Natural killer cell (primary cell): Measurements from ENCODE around the gene MOB2. TPM values are rescaled to one million over a fixed set of nuclear protein-coding genes. Genes with fewer than 3 reads are reported as not detected.

Experiments
- ATAC-seq, 3 donors: fragments of 150-1000 bp in 2 of 3; fragments of 200-7000 bp in 1 of 3; cut with Tn5 transposase; 1 replicate in 1 of 3; 2 replicates in 2 of 3; pipeline ENCODE4 v1.10.0; 2021; ENCODE audit warnings: mild to moderate bottlenecking in 2 of 3, moderate library complexity in 2 of 3
- DNase-seq, 2 donors: peaks; one replicate each; pipeline versions ENCODE4 v3.0.0 to v3.0.0-alpha.2; 2013 to 2021; ENCODE audit warnings: mixed read lengths in 1 of 2
- H3K27ac ChIP-seq: one replicate; pipeline ENCODE4 v1.5.1; 2013; ENCODE audit warnings: mild to moderate bottlenecking, low read length
- H3K27me3 ChIP-seq: one replicate; pipeline ENCODE4 v1.6.1; 2013; ENCODE audit warnings: low read length; ENCODE audit not compliant: control insufficient read depth, insufficient read depth
- H3K36me3 ChIP-seq: one replicate; pipeline ENCODE4 v1.6.1; 2013; ENCODE audit warnings: low read length; ENCODE audit not compliant: control insufficient read depth, insufficient read depth
- H3K4me1 ChIP-seq: one replicate; pipeline ENCODE4 v1.6.1; 2013; ENCODE audit warnings: low read length; ENCODE audit not compliant: control insufficient read depth, insufficient read depth
- H3K4me3 ChIP-seq: one replicate; pipeline ENCODE4 v1.5.1; 2013; ENCODE audit warnings: low read length
- H3K9me3 ChIP-seq: one replicate; pipeline ENCODE4 v1.6.1; 2013; ENCODE audit warnings: low read length; ENCODE audit not compliant: control insufficient read depth, insufficient read depth
- H3K27ac Mint-ChIP-seq, 2 donors: one replicate each; pipeline ENCODE4 v1.8.0; 2022; ENCODE audit warnings: mild to moderate bottlenecking in 2 of 2, mixed read lengths in 2 of 2, moderate library complexity in 1 of 2
- H3K27me3 Mint-ChIP-seq, 2 donors: one replicate each; pipeline ENCODE4 v1.8.0; 2022; ENCODE audit warnings: low read depth in 2 of 2, mixed read lengths in 2 of 2
- H3K36me3 Mint-ChIP-seq: one replicate; pipeline ENCODE4 v1.8.0; 2022; ENCODE audit warnings: mixed read lengths
- H3K4me1 Mint-ChIP-seq, 2 donors: one replicate each; pipeline ENCODE4 v1.8.0; 2022; ENCODE audit warnings: mixed read lengths in 2 of 2
- H3K4me3 Mint-ChIP-seq: one replicate; pipeline ENCODE4 v1.8.0; 2022; ENCODE audit warnings: mild to moderate bottlenecking, moderate library complexity, mixed read lengths
- H3K9me3 Mint-ChIP-seq, 2 donors: one replicate each; pipeline ENCODE4 v1.8.0; 2022; ENCODE audit warnings: mixed read lengths in 2 of 2
- WGBS: methylation state at CpG from one replicate; pipeline ENCODE4 v1.1.7; 2013; ENCODE audit warnings: missing lambda C conversion rate; ENCODE audit not compliant: insufficient coverage; 5-methylcytosine and 5-hydroxymethylcytosine counted together
- intact Hi-C: fragments of 100-400 bp; cut with micrococcal nuclease; formaldehyde crosslinking; loops from one replicate; pipeline ENCODE4 v1.14.2; 2022
- total RNA-seq, 4 donors: library from RNA; stranded (reverse); fragments of 120-200 nt in 1 of 4; gene quantifications; one replicate each; pipeline versions ENCODE4 v1.2.3 to v1.2.4, GENCODE V29; 2013 to 2022
- TF ChIP-seq, protein P1 (sequence below): fragments of 200-600 bp; IDR thresholded peaks from one replicate; pipeline ENCODE4 v1.8.0; 2022; ENCODE audit warnings: antibody characterized with exemption

Gene MOB2
- total RNA-seq, 3 donors from 2014 or later (not counting 1 experiment from before 2014, with no cell fraction given): 61.9 to 79.6 (median 78.5) TPM

DNA sequence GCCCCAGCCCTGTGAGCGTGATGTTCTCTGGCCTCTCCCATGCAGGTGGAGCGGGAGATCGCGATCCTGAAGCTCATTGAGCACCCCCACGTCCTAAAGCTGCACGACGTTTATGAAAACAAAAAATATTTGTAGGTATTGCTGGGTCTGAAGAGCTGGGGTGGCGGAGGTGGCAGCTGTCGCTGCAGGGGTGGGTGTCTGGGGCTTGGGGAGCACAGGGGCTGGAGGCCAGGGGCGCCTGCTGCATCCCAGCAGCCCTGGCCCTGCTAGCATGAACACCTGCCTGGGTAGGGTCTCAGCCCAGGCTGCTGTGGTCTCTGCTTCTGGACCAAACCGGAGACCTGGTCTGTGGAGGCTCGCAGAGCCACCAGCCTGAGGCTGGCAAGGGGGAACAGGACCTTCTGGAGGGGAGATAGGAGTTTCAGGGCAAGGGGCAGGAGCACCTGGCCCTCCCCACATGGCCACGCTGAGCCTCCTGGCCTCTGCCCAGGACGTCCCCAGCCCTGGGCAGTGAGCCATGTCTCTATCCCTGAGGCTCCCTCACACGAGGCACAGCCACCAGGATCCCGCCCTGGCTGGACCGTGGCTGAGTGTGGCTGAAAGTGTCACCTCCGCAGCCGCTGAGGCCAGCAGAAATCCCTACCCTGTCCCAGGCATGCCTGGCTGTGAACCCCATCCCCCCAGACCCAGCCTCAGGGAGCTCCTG, 48.2 kb downstream of the MOB2 start:
- Mint-ChIP-seq H3K27me3 (no peaks in the 10 kb centered on the region), H3K36me3 (no peaks in the 10 kb centered on the region), H3K27ac (no peak overlapping the region), H3K4me3 (no peak overlapping the region), H3K4me1 (no peaks in the 10 kb centered on the region), H3K9me3 (no peaks in the 10 kb centered on the region)
- no peaks in the 10 kb centered on the region for H3K27me3 ChIP-seq
- H3K36me3 ChIP-seq: no peaks in the 10 kb centered on the region
- intact Hi-C loops: no loop called here
- WGBS: 84% methylated on average over 19 of the region's 19 CpGs
- H3K9me3 ChIP-seq: no peaks in the 10 kb centered on the region
- H3K4me1 ChIP-seq: no peaks in the 10 kb centered on the region
- H3K4me3 ChIP-seq: no peak overlapping the region
- no peak overlapping the region for H3K27ac ChIP-seq
- TF ChIP-seq, protein P1, sequence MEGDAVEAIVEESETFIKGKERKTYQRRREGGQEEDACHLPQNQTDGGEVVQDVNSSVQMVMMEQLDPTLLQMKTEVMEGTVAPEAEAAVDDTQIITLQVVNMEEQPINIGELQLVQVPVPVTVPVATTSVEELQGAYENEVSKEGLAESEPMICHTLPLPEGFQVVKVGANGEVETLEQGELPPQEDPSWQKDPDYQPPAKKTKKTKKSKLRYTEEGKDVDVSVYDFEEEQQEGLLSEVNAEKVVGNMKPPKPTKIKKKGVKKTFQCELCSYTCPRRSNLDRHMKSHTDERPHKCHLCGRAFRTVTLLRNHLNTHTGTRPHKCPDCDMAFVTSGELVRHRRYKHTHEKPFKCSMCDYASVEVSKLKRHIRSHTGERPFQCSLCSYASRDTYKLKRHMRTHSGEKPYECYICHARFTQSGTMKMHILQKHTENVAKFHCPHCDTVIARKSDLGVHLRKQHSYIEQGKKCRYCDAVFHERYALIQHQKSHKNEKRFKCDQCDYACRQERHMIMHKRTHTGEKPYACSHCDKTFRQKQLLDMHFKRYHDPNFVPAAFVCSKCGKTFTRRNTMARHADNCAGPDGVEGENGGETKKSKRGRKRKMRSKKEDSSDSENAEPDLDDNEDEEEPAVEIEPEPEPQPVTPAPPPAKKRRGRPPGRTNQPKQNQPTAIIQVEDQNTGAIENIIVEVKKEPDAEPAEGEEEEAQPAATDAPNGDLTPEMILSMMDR: no peak
- no peak for DNase-seq
- ATAC-seq: no peak

DNA sequence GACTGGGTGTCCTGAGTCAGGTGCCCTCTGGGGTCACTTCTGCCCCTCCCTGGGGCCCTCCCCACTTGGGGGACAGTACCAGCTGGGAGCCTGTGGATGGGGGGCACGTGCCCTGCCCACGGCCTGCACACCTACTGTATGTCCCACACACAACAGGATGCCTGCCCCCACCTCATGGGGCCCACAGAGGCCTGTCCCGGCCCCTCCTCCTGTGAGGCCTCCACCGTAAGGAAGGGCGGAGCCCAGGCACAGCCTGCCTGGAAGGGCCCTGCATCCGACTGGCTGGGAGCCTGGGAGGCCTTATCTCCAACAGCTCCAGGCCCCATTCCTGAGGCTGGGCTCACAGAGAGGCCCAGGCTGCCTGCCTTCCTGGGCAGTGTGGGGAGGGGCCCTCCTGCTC, 49.1 kb downstream of the MOB2 start:
- intact Hi-C loops: no loop called here
- Mint-ChIP-seq H3K27ac (no peak overlapping the region), H3K9me3 (no peaks in the 10 kb centered on the region), H3K4me1 (no peaks in the 10 kb centered on the region), H3K4me3 (no peak overlapping the region), H3K27me3 (no peaks in the 10 kb centered on the region), H3K36me3 (no peaks in the 10 kb centered on the region)
- no peaks in the 10 kb centered on the region for H3K9me3 ChIP-seq
- ATAC-seq: no peak
- TF ChIP-seq, protein P1: no peak
- no peaks in the 10 kb centered on the region for H3K4me1 ChIP-seq
- no peak overlapping the region for H3K4me3 ChIP-seq
- no peak overlapping the region for H3K27ac ChIP-seq
- no peak for DNase-seq
- no peaks in the 10 kb centered on the region for H3K36me3 ChIP-seq
- H3K27me3 ChIP-seq: no peaks in the 10 kb centered on the region
- WGBS: 73% methylated on average over 6 of the region's 6 CpGs

GRCh38 chr11:1436468-1437039, 50.0 kb downstream of the MOB2 start:
- H3K4me3 Mint-ChIP-seq: no peak overlapping the region
- DNase-seq: no peak
- no peak overlapping the region for H3K27ac ChIP-seq
- 46% methylated on average over 12 of the region's 13 CpGs for WGBS
- no peaks in the 10 kb centered on the region for H3K27me3 Mint-ChIP-seq
- no peak overlapping the region for H3K27ac Mint-ChIP-seq
- H3K9me3 Mint-ChIP-seq: no peaks in the 10 kb centered on the region
- no peak for ATAC-seq
- no peaks in the 10 kb centered on the region for H3K9me3 ChIP-seq
- no peaks in the 10 kb centered on the region for H3K4me1 Mint-ChIP-seq
- H3K4me3 ChIP-seq: no peak overlapping the region
- no peaks in the 10 kb centered on the region for H3K27me3 ChIP-seq
- H3K36me3 ChIP-seq: no peaks in the 10 kb centered on the region
- TF ChIP-seq, protein P1: no peak
- no peaks in the 10 kb centered on the region for H3K36me3 Mint-ChIP-seq
- intact Hi-C loops: no loop called here
- no peaks in the 10 kb centered on the region for H3K4me1 ChIP-seq
